GM20000 (cell line): ENCODE results near the gene PRDM4.
A peak's percentile ranks its signal among the peaks of the same experiment; 100 is the strongest.

Source experiments
- DNase-seq: peaks from one replicate; pipeline ENCODE4 v3.0.0; 2012; ENCODE audit warnings: low spot score
- CTCF ChIP-seq: IDR thresholded peaks from 2 replicates; pipeline ENCODE4 v1.5.1; 2012; ENCODE audit warnings: mild to moderate bottlenecking, control low read depth; ENCODE audit errors: extremely low read depth, missing control alignments

Gene PRDM4, protein sequence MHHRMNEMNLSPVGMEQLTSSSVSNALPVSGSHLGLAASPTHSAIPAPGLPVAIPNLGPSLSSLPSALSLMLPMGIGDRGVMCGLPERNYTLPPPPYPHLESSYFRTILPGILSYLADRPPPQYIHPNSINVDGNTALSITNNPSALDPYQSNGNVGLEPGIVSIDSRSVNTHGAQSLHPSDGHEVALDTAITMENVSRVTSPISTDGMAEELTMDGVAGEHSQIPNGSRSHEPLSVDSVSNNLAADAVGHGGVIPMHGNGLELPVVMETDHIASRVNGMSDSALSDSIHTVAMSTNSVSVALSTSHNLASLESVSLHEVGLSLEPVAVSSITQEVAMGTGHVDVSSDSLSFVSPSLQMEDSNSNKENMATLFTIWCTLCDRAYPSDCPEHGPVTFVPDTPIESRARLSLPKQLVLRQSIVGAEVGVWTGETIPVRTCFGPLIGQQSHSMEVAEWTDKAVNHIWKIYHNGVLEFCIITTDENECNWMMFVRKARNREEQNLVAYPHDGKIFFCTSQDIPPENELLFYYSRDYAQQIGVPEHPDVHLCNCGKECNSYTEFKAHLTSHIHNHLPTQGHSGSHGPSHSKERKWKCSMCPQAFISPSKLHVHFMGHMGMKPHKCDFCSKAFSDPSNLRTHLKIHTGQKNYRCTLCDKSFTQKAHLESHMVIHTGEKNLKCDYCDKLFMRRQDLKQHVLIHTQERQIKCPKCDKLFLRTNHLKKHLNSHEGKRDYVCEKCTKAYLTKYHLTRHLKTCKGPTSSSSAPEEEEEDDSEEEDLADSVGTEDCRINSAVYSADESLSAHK

GRCh38 chr12:107760809-107761501 is at the start of gene PRDM4:
Gene PRDM4 (minus strand): TSS chr12:107761137. CDS start chr12:107760515, 622 bp downstream.
- DNase-seq, result peak; percentile 99
- peak; percentile 87 for TF ChIP-seq CTCF

GRCh38 chr12:107807471-107808150 is 46.7 kb upstream of the PRDM4 start:
- TF ChIP-seq CTCF, result no peak
- no peak for DNase-seq

GRCh38 chr12:107805488-107806180 is 44.7 kb upstream of the PRDM4 start:
- TF ChIP-seq CTCF, result no peak
- no peak for DNase-seq

DNA sequence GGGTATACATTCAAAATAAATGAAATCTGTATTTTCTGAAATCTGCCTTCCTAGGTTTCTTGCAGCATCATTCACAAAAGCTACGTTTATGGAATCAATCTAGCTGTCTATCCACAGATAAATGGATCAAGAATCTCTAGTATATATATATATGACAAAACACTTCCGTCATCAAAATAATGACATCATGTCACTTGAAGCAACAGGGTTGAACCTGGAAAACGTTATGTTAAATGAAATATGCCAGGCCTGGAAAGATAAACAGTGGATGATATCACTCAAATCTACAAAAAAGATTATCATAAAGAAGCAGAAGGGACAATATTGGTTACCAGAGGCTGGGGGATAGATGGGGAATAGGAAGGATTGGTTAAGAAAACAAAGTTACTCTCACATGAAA is 42.2 kb upstream of the PRDM4 start:
- DNase-seq, result no peak
- TF ChIP-seq CTCF, result no peak

DNA sequence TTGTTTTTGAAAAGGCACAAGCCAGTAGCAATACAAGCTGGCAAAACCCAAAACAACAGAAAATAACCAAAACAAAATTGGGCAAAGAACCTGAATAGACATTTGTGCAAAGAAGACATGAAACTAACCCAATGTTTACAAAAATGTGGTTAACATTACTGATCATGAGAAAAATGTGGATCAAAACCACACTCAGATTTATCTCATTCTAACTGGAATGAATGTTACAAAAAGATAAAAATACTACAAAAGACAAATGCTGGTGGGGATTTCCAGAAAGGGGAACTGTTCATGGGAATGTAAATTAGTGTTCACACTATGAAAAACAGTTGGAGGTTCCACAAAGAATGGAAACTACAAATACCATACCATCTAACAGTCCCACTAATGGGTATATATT is 40.2 kb upstream of the PRDM4 start:
- DNase-seq, result no peak

More for the DNA sequence above, 40.2 kb upstream of the PRDM4 start:
- no peak for TF ChIP-seq CTCF
